HG02798 (cell line): ENCODE measurements around the gene KPTN.

ENCODE experiments used
- ATAC-seq: cut with Tn5 transposase; IDR thresholded peaks from one replicate; pipeline ENCODE4 v1.9.1; 2021; ENCODE audit warnings: mild to moderate bottlenecking; ENCODE audit not compliant: unreplicated experiment, poor library complexity

The KPTN gene

GRCh38 chr19:47438793-47439220, 45.2 kb downstream of the KPTN start:
- ATAC-seq, result no peak

- no peak for ATAC-seq
Measured at GRCh38 chr19:47437500-47437899, 46.5 kb downstream of the KPTN start.

GRCh38 chr19:47436712-47437401, 47.2 kb downstream of the KPTN start:
- ATAC-seq, result peak; percentile 70

- no peak for ATAC-seq
Measured at GRCh38 chr19:47435883-47436417, 48.1 kb downstream of the KPTN start.

GRCh38 chr19:47435196-47435595, 48.8 kb downstream of the KPTN start:
- no peak for ATAC-seq

- no peak for ATAC-seq
Measured at GRCh38 chr19:47434088-47434487, 49.9 kb downstream of the KPTN start.

GRCh38 chr19:47433121-47433520, 50.9 kb downstream of the KPTN start:
- ATAC-seq, result no peak

- ATAC-seq, result no peak
Measured at GRCh38 chr19:47432499-47432898, 51.5 kb downstream of the KPTN start.

GRCh38 chr19:47432091-47432490, 51.9 kb downstream of the KPTN start:
- no peak for ATAC-seq

- ATAC-seq, result no peak
Measured at GRCh38 chr19:47430041-47430802, 53.8 kb downstream of the KPTN start.

GRCh38 chr19:47429140-47429793, 54.8 kb downstream of the KPTN start:
- no peak for ATAC-seq

GRCh38 chr19:47428177-47428894, 55.7 kb downstream of the KPTN start:
- no peak for ATAC-seq

GRCh38 chr19:47427241-47428176, 56.5 kb downstream of the KPTN start:
- no peak for ATAC-seq
